HepG2 (cell line): ENCODE data around the gene MYADML2. TPM values are rescaled to one million over a fixed set of nuclear protein-coding genes. Genes with fewer than 3 reads are reported as not detected.

Experiments used
- ARID4A ChIP-seq: sonication (generic); formaldehyde crosslinking; IDR thresholded peaks from 2 replicates; pipeline ENCODE4 v1.5.0; 2020; ENCODE audit warnings: mild to moderate bottlenecking, missing genetic modification reagents, borderline replicate concordance
- BHLHE40 ChIP-seq: IDR thresholded peaks from 2 replicates; pipeline ENCODE4 v1.6.1; 2011; ENCODE audit warnings: low read length, improper control_type of control experiment
- FOSL2 ChIP-seq: sonication (generic); formaldehyde crosslinking; IDR thresholded peaks from 2 replicates; pipeline ENCODE4 v1.4.0; 2020; ENCODE audit warnings: missing genetic modification reagents
- HNRNPK ChIP-seq: fragments of 200-400 bp; formaldehyde crosslinking; IDR thresholded peaks from 2 replicates; pipeline ENCODE4 v1.6.1; 2018; ENCODE audit warnings: low read length, low read depth, moderate library complexity, mild to moderate bottlenecking; ENCODE audit not compliant: poor library complexity, severe bottlenecking
- HOXD1 ChIP-seq: sonication (generic); formaldehyde crosslinking; IDR thresholded peaks from 2 replicates; pipeline ENCODE4 v1.5.0; 2020; ENCODE audit warnings: missing genetic modification reagents
- MTF2 ChIP-seq: sonication (generic); formaldehyde crosslinking; IDR thresholded peaks from 2 replicates; pipeline ENCODE4 v1.5.0; 2020; ENCODE audit warnings: missing genetic modification reagents, borderline replicate concordance
- NBN ChIP-seq: fragments of 450-650 bp; conservative IDR thresholded peaks from 2 replicates; pipeline ENCODE4 v1.6.1; 2017
- PPARG ChIP-seq: conservative IDR thresholded peaks from 2 replicates; pipeline ENCODE4 v1.6.1; 2016; ENCODE audit warnings: missing biosample characterization, missing genetic modification reagents
- SOX6 ChIP-seq, 2 experiments: fragments of 450-650 bp in 1 of 2; sonication (generic) in 1 of 2; formaldehyde crosslinking in 1 of 2; IDR thresholded peaks; 2 replicates each; pipeline versions ENCODE4 v1.4.0 to v1.6.1; 2017 to 2020; ENCODE audit warnings: antibody characterized with exemption in 1 of 2, mild to moderate bottlenecking in 1 of 2, missing genetic modification reagents in 1 of 2
- SP4 ChIP-seq: sonication (generic); formaldehyde crosslinking; IDR thresholded peaks from 2 replicates; pipeline ENCODE4 v1.8.1; 2023; ENCODE audit warnings: mild to moderate bottlenecking, missing genetic modification reagents
- TCF7L2 ChIP-seq: IDR thresholded peaks from 2 replicates; pipeline ENCODE4 v1.6.1; 2011; ENCODE audit warnings: mild to moderate bottlenecking, low read depth, low read length, moderate library complexity
- TP53 ChIP-seq: sonication (generic); formaldehyde crosslinking; conservative IDR thresholded peaks from 2 replicates; pipeline ENCODE4 v1.4.0; 2020; ENCODE audit warnings: missing genetic modification reagents
- YEATS2 ChIP-seq: sonication (generic); formaldehyde crosslinking; IDR thresholded peaks from 2 replicates; pipeline ENCODE4 v1.4.0; 2020; ENCODE audit warnings: missing genetic modification reagents, borderline replicate concordance
- ZNF225 ChIP-seq: sonication (generic); formaldehyde crosslinking; IDR thresholded peaks from 2 replicates; pipeline ENCODE4 v1.4.0; 2020; ENCODE audit warnings: mild to moderate bottlenecking, missing genetic modification reagents
- ZNF24 ChIP-seq: fragments of 450-650 bp; IDR thresholded peaks from 2 replicates; pipeline ENCODE4 v1.6.1; 2017; ENCODE audit warnings: antibody characterized with exemption, mild to moderate bottlenecking
- ZNF292 ChIP-seq: sonication (generic); formaldehyde crosslinking; IDR thresholded peaks from 2 replicates; pipeline ENCODE4 v1.8.1; 2022; ENCODE audit warnings: mild to moderate bottlenecking, low read depth, missing genetic modification reagents, borderline replicate concordance
- ZNF431 ChIP-seq: sonication (generic); formaldehyde crosslinking; IDR thresholded peaks from 2 replicates; pipeline ENCODE4 v1.9.0; 2022; ENCODE audit warnings: missing genetic modification reagents, low read depth, mild to moderate bottlenecking, borderline replicate concordance
- ZNF563 ChIP-seq: sonication (generic); formaldehyde crosslinking; IDR thresholded peaks from 2 replicates; pipeline ENCODE4 v1.8.0; 2022; ENCODE audit warnings: mild to moderate bottlenecking, moderate library complexity, missing genetic modification reagents
- ZNF577 ChIP-seq: sonication (generic); formaldehyde crosslinking; IDR thresholded peaks from 2 replicates; pipeline ENCODE4 v1.4.0; 2020; ENCODE audit warnings: mild to moderate bottlenecking, low read depth, missing genetic modification reagents, borderline replicate concordance
- ZSCAN20 ChIP-seq: sonication (generic); formaldehyde crosslinking; IDR thresholded peaks from 2 replicates; pipeline ENCODE4 v1.4.0; 2020; ENCODE audit warnings: missing genetic modification reagents, mild to moderate bottlenecking, borderline replicate concordance
- polyA plus RNA-seq, 8 experiments: library from polyadenylated mRNA; depleted of rRNA in 3 of 8; stranded (reverse) in 7 of 8; unstranded in 1 of 8; fragments of >200 nt; fragmentation: Illumina TruSeq in 4 of 8; extraction: Trizol in 4 of 8; gene quantifications; 2 replicates each; pipeline versions ENCODE4 v1.2.1 to v1.2.3, GENCODE V29; 2011 to 2016; ENCODE audit warnings: low read depth in 4 of 8, missing spikeins in 1 of 8, mixed read lengths in 1 of 8; ENCODE audit not compliant: insufficient read depth in 1 of 8
- total RNA-seq, 5 experiments: library from RNA; depleted of rRNA; stranded (reverse); fragments of >200 nt; fragmentation: Illumina TruSeq; extraction: Trizol; gene quantifications; 2 replicates each; pipeline ENCODE4 v1.2.3, GENCODE V29; 2016; ENCODE audit warnings: low read depth in 1 of 5
- TF ChIP-seq, protein P1 (sequence below): sonication (generic); formaldehyde crosslinking; IDR thresholded peaks from 2 replicates; pipeline ENCODE4 v1.4.0; 2020; ENCODE audit warnings: mild to moderate bottlenecking, missing genetic modification reagents
- TF ChIP-seq, protein P2 (sequence below): sonication (generic); formaldehyde crosslinking; conservative IDR thresholded peaks from 2 replicates; pipeline ENCODE4 v1.8.0; 2022; ENCODE audit warnings: mild to moderate bottlenecking, moderate library complexity, missing genetic modification reagents

Gene MYADML2
- total and polyA plus RNA-seq, 2 of the 13 experiments (the other 11 are each of a cell fraction or from before 2014, with no cell fraction given) = not detected

DNA sequence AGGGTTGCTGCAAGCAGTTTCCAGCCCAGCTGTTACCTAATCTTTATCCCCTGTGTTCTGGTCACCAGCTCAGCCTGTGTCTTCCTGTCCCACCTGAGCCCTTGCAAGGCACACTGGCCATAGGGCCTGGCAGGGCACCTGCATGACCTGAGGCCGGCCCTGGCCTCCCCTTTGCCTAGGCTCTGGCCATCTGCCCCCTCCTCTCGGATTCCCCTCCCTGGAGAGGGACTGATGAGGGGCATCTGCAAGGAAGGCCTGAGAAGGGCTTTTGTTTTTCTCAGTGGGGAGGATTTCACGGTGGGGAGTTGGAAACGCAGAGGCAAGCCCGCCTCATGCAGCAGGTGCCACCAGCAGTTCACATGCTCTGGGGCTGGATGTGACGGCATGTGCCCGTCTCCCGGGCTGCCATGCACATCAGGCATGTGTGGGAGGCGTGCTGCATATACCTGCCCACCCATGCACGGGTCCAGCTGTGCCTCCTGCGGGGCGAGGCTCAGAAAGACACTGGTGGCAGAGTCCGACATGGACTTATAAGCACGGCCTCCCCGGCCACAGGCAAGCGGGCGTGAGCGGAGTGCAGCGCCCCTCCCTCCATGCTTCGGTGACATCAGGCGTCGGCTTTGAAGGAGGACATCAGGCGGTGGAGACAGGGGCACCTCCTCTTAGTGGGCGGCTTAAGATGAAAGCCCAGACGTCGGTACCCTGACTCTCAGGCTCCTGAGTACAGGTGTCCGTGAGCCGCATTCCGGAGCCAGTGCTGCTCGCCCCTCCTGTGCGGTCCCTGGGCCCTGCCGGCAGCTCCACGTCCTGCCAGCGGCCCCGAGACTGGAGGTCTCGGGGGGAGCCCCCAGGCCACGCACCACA, 46.9 kb upstream of the MYADML2 start (continued):
- TF ChIP-seq ZNF431 (CRISPR knock-in tag) = 0 out of 2 replicates have a peak, but pooled peaks have one; percentile 20
- TF ChIP-seq ZNF24 = no peak
- no peak for TF ChIP-seq TCF7L2
- 0 out of 2 replicates have a peak, but pooled peaks have one; percentile 14 for TF ChIP-seq ZNF292 (CRISPR knock-in tag)
- TF ChIP-seq MTF2 (CRISPR knock-in tag) = no peak
- TF ChIP-seq TP53 (CRISPR knock-in tag) = 0 out of 2 replicates have a peak, but pooled peaks have one; percentile 28
- 0 out of 2 replicates have a peak, but pooled peaks have one; percentile 23 for TF ChIP-seq ARID4A
- TF ChIP-seq PPARG = no peak
- TF ChIP-seq HOXD1 (CRISPR knock-in tag) = peak; percentile 9; the same call in 1 of the 2 replicates
- TF ChIP-seq, protein P1, sequence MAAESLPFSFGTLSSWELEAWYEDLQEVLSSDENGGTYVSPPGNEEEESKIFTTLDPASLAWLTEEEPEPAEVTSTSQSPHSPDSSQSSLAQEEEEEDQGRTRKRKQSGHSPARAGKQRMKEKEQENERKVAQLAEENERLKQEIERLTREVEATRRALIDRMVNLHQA (CRISPR knock-in tag) = no peak
- peak; percentile 27 for TF ChIP-seq SP4
- peak; percentile 58 for TF ChIP-seq ZNF225 (CRISPR knock-in tag)
- TF ChIP-seq HNRNPK = peak; percentile 70
- TF ChIP-seq SOX6 (IDR thresholded peaks at IDR 0.05) = no peak
- TF ChIP-seq SOX6 (CRISPR knock-in tag; IDR thresholded peaks at IDR 0.05) = peak; percentile 6; the same call in 1 of the 2 replicates
- TF ChIP-seq ZSCAN20 (CRISPR knock-in tag) = peak; percentile 32; the same call in 1 of the 2 replicates
- no peak for TF ChIP-seq ZNF577 (CRISPR knock-in tag)
- peak; percentile 51; the same call in 1 of the 2 replicates for TF ChIP-seq BHLHE40
- TF ChIP-seq FOSL2 (CRISPR knock-in tag) = peak; percentile 50; the same call in 1 of the 2 replicates
- TF ChIP-seq NBN = no peak
- TF ChIP-seq ZNF563 (CRISPR knock-in tag) = peak; percentile 84; the same call in 1 of the 2 replicates
- TF ChIP-seq YEATS2 (CRISPR knock-in tag) = no peak
- TF ChIP-seq, protein P2, sequence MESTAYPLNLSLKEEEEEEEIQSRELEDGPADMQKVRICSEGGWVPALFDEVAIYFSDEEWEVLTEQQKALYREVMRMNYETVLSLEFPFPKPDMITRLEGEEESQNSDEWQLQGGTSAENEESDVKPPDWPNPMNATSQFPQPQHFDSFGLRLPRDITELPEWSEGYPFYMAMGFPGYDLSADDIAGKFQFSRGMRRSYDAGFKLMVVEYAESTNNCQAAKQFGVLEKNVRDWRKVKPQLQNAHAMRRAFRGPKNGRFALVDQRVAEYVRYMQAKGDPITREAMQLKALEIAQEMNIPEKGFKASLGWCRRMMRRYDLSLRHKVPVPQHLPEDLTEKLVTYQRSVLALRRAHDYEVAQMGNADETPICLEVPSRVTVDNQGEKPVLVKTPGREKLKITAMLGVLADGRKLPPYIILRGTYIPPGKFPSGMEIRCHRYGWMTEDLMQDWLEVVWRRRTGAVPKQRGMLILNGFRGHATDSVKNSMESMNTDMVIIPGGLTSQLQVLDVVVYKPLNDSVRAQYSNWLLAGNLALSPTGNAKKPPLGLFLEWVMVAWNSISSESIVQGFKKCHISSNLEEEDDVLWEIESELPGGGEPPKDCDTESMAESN = no peak; the same call in 1 of the 2 replicates
